ENCODE measurements around the gene SKP1.

DNA sequence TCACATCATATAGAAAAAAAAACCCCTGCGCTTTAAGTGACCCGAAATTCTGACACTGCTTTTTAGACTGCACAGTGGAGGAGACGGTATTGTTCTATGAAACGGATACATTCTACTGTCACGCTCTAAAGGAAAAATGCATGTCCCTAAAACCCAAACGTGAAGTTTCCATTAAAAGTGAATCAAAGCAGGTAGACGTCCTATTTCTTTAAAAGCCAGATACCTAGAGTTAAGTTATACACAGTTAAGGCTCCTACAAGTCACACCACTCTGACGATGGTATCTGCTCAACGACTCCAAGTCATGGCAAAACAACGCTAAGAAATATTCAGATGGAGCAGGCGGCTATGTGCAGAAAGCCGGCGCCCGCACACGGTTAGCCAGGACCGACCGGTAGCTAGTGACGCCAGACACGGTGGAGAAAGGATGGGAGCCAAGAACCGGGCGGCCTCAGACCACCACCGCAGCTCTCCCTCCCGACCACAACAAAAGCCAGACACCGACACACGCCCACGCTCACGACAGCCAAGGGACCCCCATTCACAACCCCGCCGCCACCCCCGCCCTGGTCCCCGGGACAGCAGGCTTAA lies 734 bp downstream of the SKP1 start:
- TF ChIP-seq CTCF (IDR thresholded peaks at IDR 0.05) (no peak), POLR2AphosphoS5 (IDR thresholded peaks at IDR 0.05) (no peak)
